ENCODE data around the gene CD28. TPM values are rescaled to one million over a fixed set of nuclear protein-coding genes. Genes with fewer than 3 reads are reported as not detected.

The CD28 gene
- total RNA-seq, 2 donors from 2014 or later, result 0.52 TPM; not detected in 1

DNA sequence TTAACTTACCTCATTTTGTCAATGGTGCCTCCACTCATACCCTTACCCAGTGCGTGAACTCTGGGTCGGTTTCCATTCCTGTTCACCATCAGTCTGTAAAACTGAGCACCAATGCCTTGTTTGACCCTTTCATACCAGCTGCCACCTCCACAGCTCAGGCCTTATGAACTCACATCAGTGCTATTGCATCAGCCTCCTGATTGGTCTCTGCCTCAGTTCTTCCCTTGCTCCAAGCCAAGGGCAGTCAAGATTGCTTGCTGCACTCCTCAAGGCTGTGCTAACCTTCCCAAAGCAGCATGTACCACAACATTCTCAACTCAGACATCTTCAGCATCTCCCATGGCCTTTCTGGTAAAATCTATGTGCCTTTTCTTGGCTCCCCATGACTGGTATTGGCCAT, 9.3 kb downstream of the CD28 start:
- Histone ChIP-seq H3K27me3 (no peaks in the 10 kb centered on the region), H3K4me3 (no peak overlapping the region), H3K36me3 (replicated peaks in 1 of 2; ENCODE audit: insufficient read depth in 1 of 2, low read depth in 2 of 2) (no peaks in the 10 kb centered on the region), H3K9me3 (no peaks in the 10 kb centered on the region), H3K4me1 (no peaks in the 10 kb centered on the region), H3K27ac (no peak overlapping the region)
- intact Hi-C loops (cut with DNase I), result no loop called here
- TF ChIP-seq, protein P1, sequence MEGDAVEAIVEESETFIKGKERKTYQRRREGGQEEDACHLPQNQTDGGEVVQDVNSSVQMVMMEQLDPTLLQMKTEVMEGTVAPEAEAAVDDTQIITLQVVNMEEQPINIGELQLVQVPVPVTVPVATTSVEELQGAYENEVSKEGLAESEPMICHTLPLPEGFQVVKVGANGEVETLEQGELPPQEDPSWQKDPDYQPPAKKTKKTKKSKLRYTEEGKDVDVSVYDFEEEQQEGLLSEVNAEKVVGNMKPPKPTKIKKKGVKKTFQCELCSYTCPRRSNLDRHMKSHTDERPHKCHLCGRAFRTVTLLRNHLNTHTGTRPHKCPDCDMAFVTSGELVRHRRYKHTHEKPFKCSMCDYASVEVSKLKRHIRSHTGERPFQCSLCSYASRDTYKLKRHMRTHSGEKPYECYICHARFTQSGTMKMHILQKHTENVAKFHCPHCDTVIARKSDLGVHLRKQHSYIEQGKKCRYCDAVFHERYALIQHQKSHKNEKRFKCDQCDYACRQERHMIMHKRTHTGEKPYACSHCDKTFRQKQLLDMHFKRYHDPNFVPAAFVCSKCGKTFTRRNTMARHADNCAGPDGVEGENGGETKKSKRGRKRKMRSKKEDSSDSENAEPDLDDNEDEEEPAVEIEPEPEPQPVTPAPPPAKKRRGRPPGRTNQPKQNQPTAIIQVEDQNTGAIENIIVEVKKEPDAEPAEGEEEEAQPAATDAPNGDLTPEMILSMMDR (IDR thresholded peaks at IDR 0.05), result no peak
- no peak for TF ChIP-seq POLR2A (IDR thresholded peaks at IDR 0.05)
- ATAC-seq (no peak), DNase-seq (no peak)
- WGBS, 2 donors, result 91 to 98% methylated on average over 2 of the region's 2 CpGs

DNA sequence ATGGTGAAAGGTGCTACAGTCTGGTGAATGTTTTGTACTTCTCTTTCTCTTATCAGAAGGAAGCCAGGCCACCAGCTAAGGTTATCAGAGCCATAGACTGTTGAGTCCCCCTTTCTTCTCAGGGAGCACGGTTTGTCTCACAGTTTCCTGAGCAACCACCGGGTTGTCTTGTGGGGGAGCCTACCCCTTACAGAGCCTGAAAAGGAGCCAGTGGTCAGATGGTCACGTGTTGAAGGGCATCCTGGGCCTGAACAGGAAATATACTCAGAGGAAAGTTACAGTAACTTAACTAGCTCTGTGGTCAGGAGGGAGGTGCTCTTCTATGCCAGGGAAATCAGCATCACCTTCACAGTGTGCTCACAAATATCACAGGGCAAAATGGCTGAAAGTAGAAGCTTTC, 11.6 kb downstream of the CD28 start:
- no peak overlapping the region for H3K27ac ChIP-seq
- no peaks in the 10 kb centered on the region for H3K27me3 ChIP-seq
- 58 to 87% methylated on average over 3 of the region's 3 CpGs for WGBS, 2 donors
- intact Hi-C loops (cut with DNase I), result no loop called here
- H3K4me3 ChIP-seq, result no peak overlapping the region
- no peaks in the 10 kb centered on the region for H3K4me1 ChIP-seq
- H3K36me3 ChIP-seq (replicated peaks in 1 of 2; ENCODE audit: insufficient read depth in 1 of 2, low read depth in 2 of 2), result no peaks in the 10 kb centered on the region
- no peaks in the 10 kb centered on the region for H3K9me3 ChIP-seq
- DNase-seq, result no peak
- TF ChIP-seq POLR2A (IDR thresholded peaks at IDR 0.05), result no peak
- TF ChIP-seq, protein P1 (IDR thresholded peaks at IDR 0.05), result no peak
- ATAC-seq, result no peak

GRCh38 chr2:203719456-203720410, 13.3 kb downstream of the CD28 start:
- WGBS, 2 donors, result 58 to 68% methylated on average over 4 of the region's 4 CpGs

GRCh38 chr2:203720915-203721672, 14.7 kb downstream of the CD28 start:
- H3K27ac ChIP-seq, result no peak overlapping the region
- TF ChIP-seq, protein P1 (IDR thresholded peaks at IDR 0.05), result no peak
- no peak for TF ChIP-seq POLR2A (IDR thresholded peaks at IDR 0.05)
- no peak for ATAC-seq

More at GRCh38 chr2:203719456-203720410, 13.3 kb downstream of the CD28 start:
- TF ChIP-seq POLR2A (IDR thresholded peaks at IDR 0.05), result no peak
- TF ChIP-seq, protein P1 (IDR thresholded peaks at IDR 0.05), result no peak
- H3K27ac ChIP-seq, result no peak overlapping the region
- DNase-seq (no peak), ATAC-seq (no peak)
- no peaks in the 10 kb centered on the region for H3K27me3 ChIP-seq
- no peaks in the 10 kb centered on the region for H3K9me3 ChIP-seq
- H3K36me3 ChIP-seq (replicated peaks in 1 of 2; ENCODE audit: insufficient read depth in 1 of 2, low read depth in 2 of 2), result no peaks in the 10 kb centered on the region
- intact Hi-C loops (cut with DNase I), result no loop called here
- H3K4me3 ChIP-seq, result no peak overlapping the region
- no peaks in the 10 kb centered on the region for H3K4me1 ChIP-seq

More at GRCh38 chr2:203720915-203721672, 14.7 kb downstream of the CD28 start:
- Histone ChIP-seq H3K27me3 (no peaks in the 10 kb centered on the region), H3K4me1 (no peaks in the 10 kb centered on the region), H3K4me3 (no peak overlapping the region), H3K9me3 (no peaks in the 10 kb centered on the region), H3K36me3 (replicated peaks in 1 of 2; ENCODE audit: insufficient read depth in 1 of 2, low read depth in 2 of 2) (no peaks in the 10 kb centered on the region)
- no peak for DNase-seq
- WGBS, 2 donors, result 56 to 59% methylated on average over 6 of the region's 6 CpGs
- intact Hi-C loops (cut with DNase I), result no loop called here
